ENCODE results near the gene RASGEF1B. TPM values are rescaled to one million over a fixed set of nuclear protein-coding genes. Genes with fewer than 3 reads are reported as not detected.

The RASGEF1B gene
- total RNA-seq, 1 donor from 2014 or later: 3.6 TPM

GRCh38 chr4:81447566-81448229, 24.0 kb downstream of the RASGEF1B start:
- DNase-seq (ENCODE audit: missing footprints) (no peak), ATAC-seq (no peak)
- intact Hi-C loops (cut with DNase I): no loop called here

GRCh38 chr4:81446634-81447033, 25.1 kb downstream of the RASGEF1B start:
- intact Hi-C loops (cut with DNase I): no loop called here
- no peak for DNase-seq (ENCODE audit: missing footprints)
- ATAC-seq: no peak

- ATAC-seq (no peak), DNase-seq (ENCODE audit: missing footprints) (no peak)
- intact Hi-C loops (cut with DNase I): no loop called here
Observed at GRCh38 chr4:81445196-81445595, 26.5 kb downstream of the RASGEF1B start.

GRCh38 chr4:81442484-81443085, 29.1 kb downstream of the RASGEF1B start:
- DNase-seq (ENCODE audit: missing footprints) (no peak), ATAC-seq (no peak)
- intact Hi-C loops (cut with DNase I): no loop called here

GRCh38 chr4:81440949-81441348, 30.8 kb downstream of the RASGEF1B start:
- no peak for DNase-seq (ENCODE audit: missing footprints)
- ATAC-seq: no peak
- intact Hi-C loops (cut with DNase I): no loop called here

- intact Hi-C loops (cut with DNase I): no loop called here
- DNase-seq (ENCODE audit: missing footprints) (no peak), ATAC-seq (no peak)
Observed at GRCh38 chr4:81436941-81437574, 34.6 kb downstream of the RASGEF1B start.

- intact Hi-C loops (cut with DNase I): no loop called here
- DNase-seq (ENCODE audit: missing footprints): no peak
- no peak for ATAC-seq
Observed at GRCh38 chr4:81436096-81436495, 35.6 kb downstream of the RASGEF1B start.

- no peak for DNase-seq (ENCODE audit: missing footprints)
- no peak for ATAC-seq
- intact Hi-C loops (cut with DNase I): no loop called here
Observed at GRCh38 chr4:81432825-81433224, 38.9 kb downstream of the RASGEF1B start.

GRCh38 chr4:81431971-81432370, 39.7 kb downstream of the RASGEF1B start:
- no peak for DNase-seq (ENCODE audit: missing footprints)
- ATAC-seq: no peak
- intact Hi-C loops (cut with DNase I): no loop called here

GRCh38 chr4:81429607-81430006, 42.1 kb downstream of the RASGEF1B start:
- intact Hi-C loops (cut with DNase I): no loop called here
- no peak for ATAC-seq
- DNase-seq (ENCODE audit: missing footprints): peak; percentile 65

GRCh38 chr4:81429031-81429430, 42.7 kb downstream of the RASGEF1B start:
- intact Hi-C loops (cut with DNase I): no loop called here
- ATAC-seq (no peak), DNase-seq (ENCODE audit: missing footprints) (no peak)

GRCh38 chr4:81428002-81428401, 43.7 kb downstream of the RASGEF1B start:
- no peak for ATAC-seq

GRCh38 chr4:81427344-81427821, 44.3 kb downstream of the RASGEF1B start:
- intact Hi-C loops (cut with DNase I): no loop called here
- DNase-seq (ENCODE audit: missing footprints) (no peak), ATAC-seq (no peak)

More at GRCh38 chr4:81428002-81428401, 43.7 kb downstream of the RASGEF1B start:
- intact Hi-C loops (cut with DNase I): no loop called here
- no peak for DNase-seq (ENCODE audit: missing footprints)

- ATAC-seq (no peak), DNase-seq (ENCODE audit: missing footprints) (no peak)
- intact Hi-C loops (cut with DNase I): no loop called here
Observed at GRCh38 chr4:81426770-81427289, 44.9 kb downstream of the RASGEF1B start.

- DNase-seq (ENCODE audit: missing footprints): no peak
- ATAC-seq: no peak
- intact Hi-C loops (cut with DNase I): no loop called here
Observed at GRCh38 chr4:81424816-81425755, 46.6 kb downstream of the RASGEF1B start.

- intact Hi-C loops (cut with DNase I): no loop called here
- no peak for DNase-seq (ENCODE audit: missing footprints)
- ATAC-seq: no peak
Observed at GRCh38 chr4:81424336-81424735, 47.4 kb downstream of the RASGEF1B start.

GRCh38 chr4:81422595-81422994, 49.1 kb downstream of the RASGEF1B start:
- no peak for ATAC-seq
- intact Hi-C loops (cut with DNase I): no loop called here
- DNase-seq (ENCODE audit: missing footprints): no peak

GRCh38 chr4:81421346-81422218, 50.1 kb downstream of the RASGEF1B start:
- peak; percentile 37 for ATAC-seq
- DNase-seq (ENCODE audit: missing footprints): no peak
- intact Hi-C loops (cut with DNase I): no loop called here

All from Right ventricle myocardium inferior (tissue), 1 donor.